ENCODE data around the gene UBE3A.

DNA sequence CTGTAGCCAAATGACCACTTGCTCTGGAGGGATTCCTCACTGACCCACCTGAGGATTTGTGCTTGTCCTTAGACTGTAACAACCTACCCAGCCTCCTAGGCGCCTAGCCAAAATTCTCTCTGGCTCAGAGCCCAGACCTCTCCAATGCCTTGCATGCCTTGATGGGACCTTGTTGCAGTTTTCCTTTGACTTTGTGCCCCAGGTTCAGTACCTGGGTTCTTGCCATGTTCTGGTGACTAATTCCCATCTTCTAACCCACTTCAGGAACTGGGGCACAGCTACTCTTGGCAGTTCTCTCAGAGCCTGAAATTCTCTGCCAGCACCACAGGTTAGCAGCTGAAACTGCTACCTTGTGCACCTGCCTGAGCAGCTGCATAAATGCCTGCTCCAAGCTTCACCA lies 27.0 kb upstream of the UBE3A start:
- no peak for TF ChIP-seq POLR2A (IDR thresholded peaks at IDR 0.05; ENCODE audit: low read length)
- TF ChIP-seq GATA1 (IDR thresholded peaks at IDR 0.05; ENCODE audit: low read depth, low read length), result no peak

All from erythroblast (primary cell).